Psoas muscle (tissue), 8 donors: ENCODE data around the gene GLB1L3. TPM values are rescaled to one million over a fixed set of nuclear protein-coding genes. Genes with fewer than 3 reads are reported as not detected.

ENCODE experiments used
- ATAC-seq, 4 donors: fragments of 200-7000 bp; cut with Tn5 transposase; one replicate each; pipeline ENCODE4 v1.9.1; 2020; ENCODE audit warnings: moderate library complexity in 3 of 4, mild to moderate bottlenecking in 2 of 4
- DNase-seq, 2 donors: peaks; one replicate each; pipeline ENCODE4 v3.0.0-alpha.2; 2020
- H3K27ac ChIP-seq: fragments of 200-600 bp; one replicate; pipeline ENCODE4 v1.8.0; 2022
- H3K27me3 ChIP-seq, 3 donors: fragments of 200-600 bp in 1 of 3; one replicate each; pipeline versions ENCODE4 v1.6.1 to v1.8.0; 2013 to 2022; ENCODE audit warnings: low read length in 2 of 3, mild to moderate bottlenecking in 2 of 3, moderate library complexity in 1 of 3; ENCODE audit not compliant: insufficient read depth in 3 of 3
- H3K36me3 ChIP-seq, 2 donors: fragments of 200-600 bp in 1 of 2; one replicate each; pipeline versions ENCODE4 v1.6.1 to v1.8.0; 2013 to 2022; ENCODE audit warnings: low read depth in 1 of 2, mild to moderate bottlenecking in 1 of 2, moderate library complexity in 1 of 2; ENCODE audit not compliant: insufficient read depth in 1 of 2
- H3K4me1 ChIP-seq: fragments of 200-600 bp; one replicate; pipeline ENCODE4 v1.8.0; 2022
- H3K4me3 ChIP-seq: fragments of 200-600 bp; one replicate; pipeline ENCODE4 v1.8.0; 2022; ENCODE audit warnings: mild to moderate bottlenecking
- H3K9me3 ChIP-seq: fragments of 200-600 bp; one replicate; pipeline ENCODE4 v1.8.0; 2022
- WGBS, 3 donors: extraction: QIAGEN DNeasy Blood & Tissue Kit; methylation state at CpG; one replicate each; pipeline versions ENCODE4 v1.1.6 to v1.1.7; 2013; 5-methylcytosine and 5-hydroxymethylcytosine counted together
- intact Hi-C, 2 donors: fragments of 100-400 bp; cut with DNase I; formaldehyde crosslinking; loops; one replicate each; pipeline versions ENCODE4 v1.11.0 to v1.14.2; 2022
- polyA plus RNA-seq, 3 donors: library from polyadenylated mRNA; stranded (reverse); fragments of 200-250 nt; gene quantifications; one replicate each; pipeline ENCODE4 v1.2.3, GENCODE V29; 2013
- total RNA-seq, 4 donors: library from RNA; stranded (reverse); fragmentation: NEBNext Ultra II Directional in 2 of 4; extraction: Animal tissue kit (Norgen Biotek cat#: 25700) in 2 of 4; gene quantifications; one replicate each; pipeline versions ENCODE4 v1.2.1 to v1.2.4, GENCODE V29; 2021 to 2023
- TF ChIP-seq, protein P1 (sequence below): fragments of 200-600 bp; IDR thresholded peaks from one replicate; pipeline ENCODE4 v1.8.0; 2022; ENCODE audit warnings: antibody characterized with exemption
- donor health status: healthy with polysubstance abuse.
- donor health status: DM: no; HTN: no; CAD: no; lungs with moderate emphysema.
- donor health status: Bipolar disorder and iron deficiency.
- donor health status: healthy.
- donor health status: DM: yes; HTN: yes; CAD: no.
- donor health status: DM: no; HTN: no; CAD: no.
- donor health status: DM: no; HTN: no; CAD: no.
- donor health status: DM: yes; HTN: yes; CAD: no.

GLB1L3 gene
- total and polyA plus RNA-seq, 7 donors = not detected

DNA sequence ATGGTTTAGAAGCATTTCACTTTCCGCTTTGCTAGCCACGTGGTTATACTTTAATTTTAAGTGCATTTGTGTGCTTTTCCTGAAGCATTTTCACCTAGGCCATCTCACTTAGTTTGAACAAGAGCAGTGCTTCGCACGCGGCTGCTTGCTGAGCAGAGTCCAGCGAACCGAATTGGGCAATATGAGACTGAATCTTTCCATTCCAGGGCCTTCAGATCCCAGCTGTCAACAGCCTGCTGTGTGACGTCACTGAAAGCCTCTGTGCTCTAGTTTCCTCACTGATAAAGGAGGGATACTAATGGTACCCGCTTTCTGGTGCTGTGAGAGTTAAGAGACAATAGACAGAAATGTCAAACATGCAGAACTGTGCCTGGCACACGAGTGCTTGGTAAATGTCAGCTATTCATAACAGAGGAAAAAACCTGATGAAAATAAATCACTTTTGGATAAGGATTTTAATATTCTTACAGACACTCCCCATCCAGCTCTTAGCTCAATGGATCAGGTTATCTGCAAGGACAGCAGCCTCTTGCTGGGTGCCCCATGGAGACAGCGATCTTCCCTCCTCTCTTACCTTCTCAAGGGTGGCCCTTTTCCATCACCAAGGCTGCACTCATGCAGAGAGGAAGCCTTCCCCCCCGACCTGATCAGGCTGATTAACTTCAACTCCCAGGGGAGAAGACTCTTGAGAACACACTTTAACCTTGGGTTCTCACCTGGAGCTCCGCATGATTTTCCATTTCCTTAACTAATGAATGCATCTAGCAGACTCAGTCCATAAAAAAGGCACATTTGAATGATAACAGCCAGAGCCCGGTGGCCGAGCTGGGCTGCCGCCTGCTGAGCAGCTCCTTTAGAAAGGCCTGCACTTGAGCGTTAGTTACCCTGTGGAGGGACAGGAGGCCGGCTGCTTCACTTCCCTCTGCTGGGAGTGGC is 3.5 kb upstream of the GLB1L3 start:
- ATAC-seq = no peak
- WGBS, 3 donors = 36 to 45% (median 37%) methylated on average over 18 of the region's 18 CpGs
- H3K36me3 ChIP-seq = no peaks in the 10 kb centered on the region
- no peak for DNase-seq
- H3K9me3 ChIP-seq = no peaks in the 10 kb centered on the region
- intact Hi-C loops = no loop called here
- H3K27me3 ChIP-seq = peaks cover 0 to 60% (median 20%) of the 10 kb centered on the region in 3 donors
- peaks cover 3% of the 10 kb centered on the region for H3K4me1 ChIP-seq
- H3K4me3 ChIP-seq = no peak overlapping the region
- TF ChIP-seq, protein P1, sequence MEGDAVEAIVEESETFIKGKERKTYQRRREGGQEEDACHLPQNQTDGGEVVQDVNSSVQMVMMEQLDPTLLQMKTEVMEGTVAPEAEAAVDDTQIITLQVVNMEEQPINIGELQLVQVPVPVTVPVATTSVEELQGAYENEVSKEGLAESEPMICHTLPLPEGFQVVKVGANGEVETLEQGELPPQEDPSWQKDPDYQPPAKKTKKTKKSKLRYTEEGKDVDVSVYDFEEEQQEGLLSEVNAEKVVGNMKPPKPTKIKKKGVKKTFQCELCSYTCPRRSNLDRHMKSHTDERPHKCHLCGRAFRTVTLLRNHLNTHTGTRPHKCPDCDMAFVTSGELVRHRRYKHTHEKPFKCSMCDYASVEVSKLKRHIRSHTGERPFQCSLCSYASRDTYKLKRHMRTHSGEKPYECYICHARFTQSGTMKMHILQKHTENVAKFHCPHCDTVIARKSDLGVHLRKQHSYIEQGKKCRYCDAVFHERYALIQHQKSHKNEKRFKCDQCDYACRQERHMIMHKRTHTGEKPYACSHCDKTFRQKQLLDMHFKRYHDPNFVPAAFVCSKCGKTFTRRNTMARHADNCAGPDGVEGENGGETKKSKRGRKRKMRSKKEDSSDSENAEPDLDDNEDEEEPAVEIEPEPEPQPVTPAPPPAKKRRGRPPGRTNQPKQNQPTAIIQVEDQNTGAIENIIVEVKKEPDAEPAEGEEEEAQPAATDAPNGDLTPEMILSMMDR = no peak
- no peak overlapping the region for H3K27ac ChIP-seq

GRCh38 chr11:134273317-134273712 is 2.9 kb upstream of the GLB1L3 start:
- intact Hi-C loops = no loop called here
- Histone ChIP-seq H3K27ac (no peak overlapping the region), H3K36me3 (no peaks in the 10 kb centered on the region), H3K9me3 (no peaks in the 10 kb centered on the region), H3K27me3 (peaks cover 0 to 66% (median 23%) of the 10 kb centered on the region in 3 donors), H3K4me1 (peaks cover 3% of the 10 kb centered on the region), H3K4me3 (no peak overlapping the region)
- ATAC-seq (no peak), DNase-seq (no peak)
- WGBS, 3 donors = 60 to 65% (median 64%) methylated on average over 3 of the region's 3 CpGs
- TF ChIP-seq, protein P1 = no peak

DNA sequence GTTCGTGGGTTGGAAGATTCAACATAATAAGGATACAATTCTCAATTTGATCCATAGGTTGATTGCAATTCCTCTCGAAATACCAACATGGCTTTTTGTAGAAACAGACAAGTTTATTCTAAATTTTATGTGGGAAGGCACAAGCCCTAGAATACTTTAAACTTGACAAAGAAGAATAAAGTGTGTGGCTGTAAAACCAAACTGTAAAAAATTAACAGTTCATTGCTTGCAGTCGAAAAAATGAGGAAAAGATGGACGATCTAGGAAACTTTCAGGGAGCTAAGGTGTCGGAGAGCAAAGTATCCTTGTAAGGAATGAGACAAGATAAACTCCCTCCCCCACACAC is 1.0 kb upstream of the GLB1L3 start:
- no peak overlapping the region for H3K4me3 ChIP-seq
- H3K27me3 ChIP-seq = peaks cover 2 to 80% (median 28%) of the 10 kb centered on the region in 3 donors
- 30 to 37% (median 33%) methylated on average over 5 of the region's 5 CpGs for WGBS, 3 donors
- no peak for ATAC-seq
- H3K27ac ChIP-seq = no peak overlapping the region
- no peak for DNase-seq
- H3K9me3 ChIP-seq = no peaks in the 10 kb centered on the region
- TF ChIP-seq, protein P1 = no peak
- peaks cover 3% of the 10 kb centered on the region for H3K4me1 ChIP-seq
- H3K36me3 ChIP-seq = no peaks in the 10 kb centered on the region
- intact Hi-C loops = no loop called here

GRCh38 chr11:134276396-134277182 is 410 bp downstream of the GLB1L3 start:
- WGBS, 3 donors = 1 to 2% (median 1%) methylated on average over 51 to 88 of the region's 88 CpGs
- DNase-seq = no peak
- TF ChIP-seq, protein P1 = no peak
- ATAC-seq = peak in 2 of 4 donors; percentile 7 to 22
- H3K9me3 ChIP-seq = no peaks in the 10 kb centered on the region
- intact Hi-C loops = no loop called here
- no peaks in the 10 kb centered on the region for H3K36me3 ChIP-seq
- peaks cover 3% of the 10 kb centered on the region for H3K4me1 ChIP-seq
- H3K27me3 ChIP-seq = peaks cover 2 to 77% (median 28%) of the 10 kb centered on the region in 3 donors
- H3K27ac ChIP-seq = no peak overlapping the region
- H3K4me3 ChIP-seq = peak overlapping the region; percentile 56
